UCSD-AML1 (cell line): ENCODE measurements around the gene COX6B1.
"Not testable (repeated sequence)": the region's sequence is repeated elsewhere in the genome, so short reads cannot be mapped to it uniquely, and the experiment has no call there.

Experiments
- DNase-seq: peaks from one replicate; lab custom pipeline; 2025; ENCODE audit not compliant: unreplicated experiment; lab: John Stamatoyannopoulos, UW

The COX6B1 gene

GRCh38 chr19:35633727-35634440, 14.2 kb upstream of the COX6B1 start:
- DNase-seq: no peak

DNA sequence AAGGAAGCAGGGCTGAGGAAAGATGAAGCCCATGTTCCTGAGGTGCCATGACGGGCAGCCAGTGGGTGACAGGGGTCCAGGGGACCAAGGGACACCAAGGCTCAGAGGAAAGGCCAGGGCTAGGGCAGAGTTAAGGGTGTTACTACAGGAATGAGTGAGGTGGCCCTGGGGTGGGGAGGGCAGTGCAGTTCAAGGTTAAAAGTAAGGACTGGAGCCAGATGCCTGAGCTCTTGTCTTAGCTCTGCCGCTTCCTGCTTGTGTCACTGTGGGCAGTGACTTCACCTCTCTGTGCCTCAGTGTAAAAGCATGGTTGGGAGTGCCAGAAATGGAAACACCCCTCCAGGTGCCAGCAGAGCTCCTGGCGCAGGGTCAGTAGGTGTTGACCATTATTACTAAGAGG, 11.5 kb upstream of the COX6B1 start:
- no peak for DNase-seq

DNA sequence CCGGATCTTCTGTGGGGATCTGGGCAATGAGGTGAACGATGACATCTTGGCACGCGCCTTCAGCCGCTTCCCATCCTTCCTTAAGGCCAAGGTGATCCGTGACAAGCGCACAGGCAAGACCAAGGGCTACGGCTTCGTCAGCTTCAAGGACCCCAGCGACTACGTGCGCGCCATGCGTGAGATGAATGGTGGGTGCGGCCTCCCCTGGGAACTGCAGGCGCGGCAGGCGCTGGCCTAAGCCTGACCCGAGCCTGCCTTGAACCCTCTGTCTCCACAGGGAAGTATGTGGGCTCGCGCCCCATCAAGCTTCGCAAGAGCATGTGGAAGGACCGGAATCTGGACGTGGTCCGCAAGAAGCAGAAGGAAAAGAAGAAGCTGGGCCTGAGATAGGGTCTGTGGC, 11.0 kb upstream of the COX6B1 start:
- no peak for DNase-seq

DNA sequence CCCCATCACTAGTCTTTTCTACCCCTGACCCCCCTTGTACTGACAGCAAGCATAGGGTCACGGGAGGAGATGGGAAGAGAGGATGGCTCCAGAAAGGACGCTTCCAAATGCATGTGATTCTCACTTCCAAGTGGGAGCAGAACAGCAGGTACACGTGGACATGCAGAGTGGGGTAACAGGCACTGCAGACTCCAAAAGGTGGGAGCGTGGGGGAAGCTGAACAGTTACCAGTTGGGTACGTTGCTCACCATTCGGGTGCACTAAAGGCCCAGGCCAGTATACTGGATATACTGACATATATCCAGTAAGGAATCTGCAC, 8.8 kb upstream of the COX6B1 start:
- DNase-seq: no peak

GRCh38 chr19:35639863-35640262, 8.3 kb upstream of the COX6B1 start:
- no peak for DNase-seq

DNA sequence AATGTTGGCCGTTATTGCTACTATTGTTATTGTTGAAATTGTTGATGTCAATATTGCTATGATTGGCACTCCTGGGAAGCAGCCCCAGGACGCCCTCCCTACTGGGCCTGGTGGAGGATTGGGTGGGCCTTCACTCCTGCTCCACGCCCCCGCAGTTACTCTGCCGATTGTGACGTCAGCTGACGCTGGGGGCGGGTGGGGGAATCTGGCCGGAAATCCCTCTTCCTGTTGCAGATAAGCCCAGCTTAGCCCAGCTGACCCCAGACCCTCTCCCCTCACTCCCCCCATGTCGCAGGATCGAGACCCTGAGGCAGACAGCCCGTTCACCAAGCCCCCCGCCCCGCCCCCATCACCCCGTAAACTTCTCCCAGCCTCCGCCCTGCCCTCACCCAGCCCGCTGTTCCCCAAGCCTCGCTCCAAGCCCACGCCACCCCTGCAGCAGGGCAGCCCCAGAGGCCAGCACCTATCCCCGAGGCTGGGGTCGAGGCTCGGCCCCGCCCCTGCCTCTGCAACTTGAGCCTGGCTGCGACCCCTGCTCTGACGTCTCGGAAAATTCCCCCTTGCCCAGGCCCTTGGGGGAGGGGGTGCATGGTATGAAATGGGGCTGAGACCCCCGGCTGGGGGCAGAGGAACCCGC, 6.5 kb upstream of the COX6B1 start, which contains the start of gene ETV2:
ETV2 (plus strand) TSS at position 231 of the 637 bp plus-strand sequence. CDS start 716 bp downstream, outside the sequence.
- peak; percentile 15 for DNase-seq

DNA sequence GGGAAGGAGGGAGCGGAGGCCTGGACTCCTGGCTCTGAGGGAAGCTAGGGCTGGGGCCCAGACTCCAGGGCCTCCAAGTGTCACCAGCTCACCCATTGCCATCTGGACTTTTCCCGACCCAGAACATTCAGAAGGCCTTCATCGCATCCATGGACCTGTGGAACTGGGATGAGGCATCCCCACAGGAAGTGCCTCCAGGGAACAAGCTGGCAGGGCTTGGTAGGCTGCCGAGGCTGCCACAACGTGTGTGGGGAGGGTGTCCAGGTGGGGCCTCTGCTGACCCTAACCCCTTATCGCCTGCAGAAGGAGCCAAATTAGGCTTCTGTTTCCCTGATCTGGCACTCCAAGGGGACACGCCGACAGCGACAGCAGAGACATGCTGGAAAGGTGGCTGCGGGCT, 5.8 kb upstream of the COX6B1 start:
- DNase-seq: no peak

DNA sequence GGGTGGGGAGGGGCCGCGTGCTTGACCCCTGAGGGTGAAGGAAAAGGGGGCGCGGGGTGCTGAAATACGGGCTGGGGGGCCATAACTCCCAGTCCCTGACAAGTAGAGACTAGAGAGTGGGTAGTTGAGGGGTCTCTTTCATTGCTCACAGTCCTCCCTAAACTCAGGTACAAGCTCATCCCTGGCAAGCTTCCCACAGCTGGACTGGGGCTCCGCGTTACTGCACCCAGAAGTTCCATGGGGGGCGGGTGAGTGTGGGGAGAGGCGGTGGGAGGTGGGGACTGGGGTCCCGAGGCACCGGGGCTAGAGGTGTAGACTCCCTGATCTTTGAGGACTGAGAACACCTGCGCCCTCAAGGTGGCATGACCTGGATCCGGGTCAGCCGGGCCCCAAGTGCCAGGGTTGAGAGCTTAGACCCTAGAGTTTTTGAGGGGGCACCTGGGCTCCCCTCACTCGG, 5.3 kb upstream of the COX6B1 start:
- DNase-seq: no peak

DNA sequence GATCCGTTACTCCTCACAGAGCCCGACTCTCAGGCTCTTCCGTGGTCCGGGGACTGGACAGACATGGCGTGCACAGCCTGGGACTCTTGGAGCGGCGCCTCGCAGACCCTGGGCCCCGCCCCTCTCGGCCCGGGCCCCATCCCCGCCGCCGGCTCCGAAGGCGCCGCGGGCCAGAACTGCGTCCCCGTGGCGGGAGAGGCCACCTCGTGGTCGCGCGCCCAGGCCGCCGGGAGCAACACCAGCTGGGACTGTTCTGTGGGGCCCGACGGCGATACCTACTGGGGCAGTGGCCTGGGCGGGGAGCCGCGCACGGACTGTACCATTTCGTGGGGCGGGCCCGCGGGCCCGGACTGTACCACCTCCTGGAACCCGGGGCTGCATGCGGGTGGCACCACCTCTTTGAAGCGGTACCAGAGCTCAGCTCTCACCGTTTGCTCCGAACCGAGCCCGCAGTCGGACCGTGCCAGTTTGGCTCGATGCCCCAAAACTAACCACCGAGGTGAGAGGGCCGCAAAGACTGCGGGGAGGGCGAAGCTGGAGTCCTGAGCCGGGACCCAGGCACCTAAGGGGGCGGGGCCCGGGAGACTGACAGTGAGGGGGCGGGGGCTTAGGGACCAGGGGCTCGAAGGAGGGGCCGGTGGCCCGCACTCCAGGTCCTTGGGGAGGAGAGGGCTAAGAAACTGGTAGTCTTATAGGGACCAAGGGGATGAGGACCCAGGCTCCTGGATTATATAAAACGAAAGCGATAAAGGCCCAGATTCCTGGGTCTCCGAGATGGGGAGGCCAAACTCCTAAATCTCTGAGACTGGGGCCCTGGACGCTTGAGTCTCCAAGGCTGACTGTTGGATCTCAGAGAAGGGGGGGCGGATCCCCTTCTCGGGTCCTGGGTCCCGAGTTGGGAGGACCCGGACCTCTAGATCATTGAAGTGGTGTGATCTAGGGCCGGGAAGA, 4.6 kb upstream of the COX6B1 start:
- DNase-seq: peak; percentile 89

DNA sequence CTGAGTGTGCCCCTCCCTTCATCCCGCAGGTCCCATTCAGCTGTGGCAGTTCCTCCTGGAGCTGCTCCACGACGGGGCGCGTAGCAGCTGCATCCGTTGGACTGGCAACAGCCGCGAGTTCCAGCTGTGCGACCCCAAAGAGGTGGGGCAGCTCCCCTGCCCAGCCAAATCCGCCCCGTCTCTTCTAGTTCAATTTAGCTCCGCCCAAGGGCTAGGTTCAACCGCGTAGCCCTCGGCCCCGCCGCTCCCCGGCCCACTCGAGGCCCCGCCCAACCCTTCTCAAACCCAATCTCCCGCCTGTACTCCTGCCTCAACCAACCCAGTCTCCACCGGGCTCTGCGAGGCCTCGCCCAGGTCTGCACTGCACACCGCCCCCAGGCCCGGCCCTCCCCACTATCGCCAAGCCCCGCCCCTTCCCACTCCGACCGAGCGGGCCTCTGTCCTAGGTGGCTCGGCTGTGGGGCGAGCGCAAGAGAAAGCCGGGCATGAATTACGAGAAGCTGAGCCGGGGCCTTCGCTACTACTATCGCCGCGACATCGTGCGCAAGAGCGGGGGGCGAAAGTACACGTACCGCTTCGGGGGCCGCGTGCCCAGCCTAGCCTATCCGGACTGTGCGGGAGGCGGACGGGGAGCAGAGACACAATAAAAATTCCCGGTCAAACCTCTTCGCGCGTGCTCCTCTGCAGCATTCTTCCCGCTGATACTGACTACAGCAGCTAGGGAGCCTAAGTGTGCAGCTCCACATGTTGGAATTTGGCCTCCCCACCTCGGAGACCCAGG, 3.7 kb upstream of the COX6B1 start:
- peak; percentile 91 for DNase-seq

GRCh38 chr19:35644987-35645679, 3.0 kb upstream of the COX6B1 start:
- peak; percentile 75 for DNase-seq

GRCh38 chr19:35645680-35646511, 2.2 kb upstream of the COX6B1 start:
- DNase-seq: no peak

DNA sequence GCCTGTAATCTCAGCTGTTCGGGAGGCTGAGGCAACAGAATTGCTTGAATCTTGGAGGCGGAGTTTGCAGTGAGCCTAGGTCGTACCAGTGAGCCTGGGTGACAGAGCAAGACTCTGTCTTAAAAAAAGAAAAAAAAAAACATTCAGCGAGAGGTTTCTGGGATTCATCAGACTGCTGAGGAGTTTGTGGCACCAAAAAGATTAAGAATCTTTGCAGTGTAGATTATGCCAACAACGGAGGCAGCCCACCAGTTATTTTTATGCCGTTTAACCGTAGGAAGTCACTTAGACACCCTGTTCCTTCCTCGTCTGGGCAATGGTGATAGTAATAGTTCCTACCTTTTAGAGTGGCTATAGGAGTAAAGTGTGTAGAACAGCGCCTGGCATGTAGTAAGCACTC, 2.5 kb downstream of the COX6B1 start:
- no peak for DNase-seq

GRCh38 chr19:35654828-35655227, 6.7 kb downstream of the COX6B1 start:
- DNase-seq: not testable (repeated sequence)

- no peak for DNase-seq
Observed at GRCh38 chr19:35655600-35655999, 7.5 kb downstream of the COX6B1 start.

- DNase-seq: no peak
Observed at GRCh38 chr19:35656700-35657099, 8.6 kb downstream of the COX6B1 start.

DNA sequence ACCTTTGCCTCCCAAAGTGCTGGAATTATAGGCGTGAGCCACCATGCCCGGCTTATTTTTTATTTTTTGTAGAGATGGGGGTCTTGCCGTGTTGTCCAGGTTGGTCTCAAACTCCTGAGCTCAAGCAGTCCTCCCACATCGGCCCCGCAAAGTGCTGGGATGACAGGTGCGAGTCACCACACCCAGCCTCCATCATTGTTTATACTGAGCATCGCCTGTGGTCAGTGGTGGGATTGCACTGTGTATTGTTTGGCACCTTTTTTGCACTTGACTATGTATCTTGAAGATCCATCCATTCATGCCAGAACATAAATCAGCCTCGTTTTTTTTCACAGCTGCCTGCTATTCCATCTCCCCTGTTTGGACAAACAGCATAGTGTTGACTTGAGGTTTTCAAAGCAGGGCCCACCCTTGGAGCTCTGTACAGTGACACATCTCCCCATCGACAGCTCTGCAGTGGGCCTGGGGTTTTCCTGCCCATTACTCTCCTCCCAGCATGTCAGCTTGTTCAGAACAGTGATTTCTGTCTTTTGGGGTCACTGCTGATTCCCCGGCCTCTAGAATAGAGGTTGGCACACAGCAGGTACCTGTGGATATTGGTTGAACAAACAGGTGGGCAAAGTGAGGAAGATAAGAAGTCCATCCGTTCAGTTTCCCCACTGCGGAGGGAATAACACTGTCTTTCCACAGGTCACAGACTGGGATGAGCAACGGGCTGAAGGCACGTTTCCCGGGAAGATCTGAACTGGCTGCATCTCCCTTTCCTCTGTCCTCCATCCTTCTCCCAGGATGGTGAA, 10.0 kb downstream of the COX6B1 start:
- no peak for DNase-seq

- no peak for DNase-seq
Observed at GRCh38 chr19:35661995-35662340, 13.8 kb downstream of the COX6B1 start.

- no peak for DNase-seq
Observed at GRCh38 chr19:35663981-35664380, 15.9 kb downstream of the COX6B1 start.
